B cell (primary cell): ENCODE measurements around the gene HSPB6.

ENCODE experiments used
- CTCF ChIP-seq: fragments of 200-600 bp; IDR thresholded peaks from one replicate; pipeline ENCODE4 v1.8.0; 2022; ENCODE audit warnings: antibody characterized with exemption, mild to moderate bottlenecking
- EZH2 ChIP-seq: IDR thresholded peaks from 2 replicates; pipeline ENCODE4 v1.6.1; 2012; ENCODE audit warnings: borderline replicate concordance, low read depth, mild to moderate bottlenecking, moderate library complexity, low read length; ENCODE audit not compliant: insufficient read depth, poor library complexity, severe bottlenecking

GRCh38 chr19:35744430-35745327 is 12.2 kb downstream of the HSPB6 start:
- TF ChIP-seq EZH2 (no peak), CTCF (no peak)
